Activated CD8-positive, alpha-beta T cell treated with anti-CD3 and anti-CD28 coated beads for 36 hours (primary cell): ENCODE data around the gene AUTS2. TPM values are rescaled to one million over a fixed set of nuclear protein-coding genes. Genes with fewer than 3 reads are reported as not detected.

Experiments
- ATAC-seq: fragments of 200-7000 bp; cut with Tn5 transposase; one replicate; pipeline ENCODE4 v1.10.0; 2021; ENCODE audit warnings: mild to moderate bottlenecking, moderate library complexity
- CTCF ChIA-PET: fragments of 350-600 bp; sonication (Branson Sonifier 250); formaldehyde crosslinking; loops from one replicate; lab custom pipeline; 2021; ENCODE audit warnings: antibody characterized with exemption; lab: Charles Lee
- POLR2A ChIA-PET: fragments of 350-600 bp; sonication (Branson Sonifier 250); formaldehyde crosslinking; loops from one replicate; lab custom pipeline; 2021; ENCODE audit warnings: antibody characterized with exemption; lab: Charles Lee
- DNase-seq: peaks from one replicate; pipeline ENCODE4 v3.0.0-alpha.2; 2020
- H3K27ac Mint-ChIP-seq: one replicate; pipeline ENCODE4 v1.8.0; 2021; ENCODE audit warnings: mild to moderate bottlenecking, mixed read lengths
- H3K27me3 Mint-ChIP-seq: one replicate; pipeline ENCODE4 v1.8.0; 2021; ENCODE audit warnings: mixed read lengths
- H3K36me3 Mint-ChIP-seq: one replicate; pipeline ENCODE4 v1.8.0; 2021; ENCODE audit warnings: low read depth, mixed read lengths
- H3K4me1 Mint-ChIP-seq: one replicate; pipeline ENCODE4 v1.8.0; 2021; ENCODE audit warnings: low read depth, mixed read lengths
- H3K4me3 Mint-ChIP-seq: one replicate; pipeline ENCODE4 v1.8.0; 2021; ENCODE audit warnings: mild to moderate bottlenecking, moderate library complexity, mixed read lengths
- H3K9me3 Mint-ChIP-seq: one replicate; pipeline ENCODE4 v1.8.0; 2021; ENCODE audit warnings: mixed read lengths
- intact Hi-C: fragments of 100-400 bp; cut with micrococcal nuclease; formaldehyde crosslinking; loops from one replicate; pipeline ENCODE4 v1.10.0; 2022
- total RNA-seq, 2 experiments: library from RNA; stranded (reverse); gene quantifications; one replicate each; pipeline ENCODE4 v1.2.3, GENCODE V29; 2021
- TF ChIP-seq, protein P1 (sequence below): fragments of 200-600 bp; IDR thresholded peaks from one replicate; pipeline ENCODE4 v1.8.0; 2022; ENCODE audit warnings: antibody characterized with exemption, mild to moderate bottlenecking

Gene AUTS2
- total RNA-seq, 2 experiments from 2014 or later, result 3.1 to 3.3 TPM

DNA sequence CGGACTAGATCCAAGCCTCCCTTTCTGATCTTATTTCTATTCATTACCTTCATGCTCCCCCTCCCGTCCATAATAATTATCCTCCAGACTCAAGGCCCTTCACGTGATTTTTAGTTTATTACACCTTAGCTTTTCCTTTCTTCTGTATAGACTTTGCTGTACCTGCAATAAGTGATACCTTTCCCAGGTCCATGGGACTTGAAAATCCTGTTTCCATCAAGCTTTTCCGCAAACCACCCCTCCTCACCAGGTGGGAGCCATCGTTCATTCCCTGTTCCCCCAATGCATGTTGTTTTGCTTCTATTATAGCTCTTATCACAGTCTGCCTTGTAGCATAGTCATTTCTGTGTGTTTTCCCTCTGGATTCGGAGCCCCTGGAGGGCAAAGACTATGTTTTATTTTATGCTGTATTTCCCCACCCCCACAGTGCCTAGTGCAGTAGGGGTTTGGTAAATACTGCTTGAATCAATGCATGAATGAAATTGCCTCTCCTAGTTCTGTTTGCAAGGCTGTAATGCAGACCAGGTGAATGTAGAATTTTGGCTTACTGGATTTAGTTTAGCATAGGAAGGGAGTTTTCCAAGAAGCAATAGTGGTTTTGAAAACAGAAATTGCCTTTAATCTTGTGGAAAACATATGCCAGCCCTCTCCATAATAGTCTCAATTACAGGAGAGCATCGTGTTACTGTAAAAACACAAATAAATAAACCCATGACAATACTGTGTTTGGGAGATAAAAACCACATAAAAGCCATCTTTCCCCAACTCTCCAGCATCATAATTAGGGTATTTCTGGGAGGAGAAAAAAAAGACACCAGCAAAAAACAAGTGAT is 213.4 kb downstream of the AUTS2 start:
- ChIA-PET CTCF (no interaction called here), POLR2A (no interaction called here)
- Mint-ChIP-seq H3K4me3 (no peak overlapping the region), H3K27me3 (peaks cover 2% of the 10 kb centered on the region), H3K27ac (no peak overlapping the region), H3K4me1 (no peaks in the 10 kb centered on the region), H3K9me3 (no peaks in the 10 kb centered on the region), H3K36me3 (no peaks in the 10 kb centered on the region)
- intact Hi-C loops, result no loop called here
- DNase-seq (no peak), ATAC-seq (no peak)
- TF ChIP-seq, protein P1, sequence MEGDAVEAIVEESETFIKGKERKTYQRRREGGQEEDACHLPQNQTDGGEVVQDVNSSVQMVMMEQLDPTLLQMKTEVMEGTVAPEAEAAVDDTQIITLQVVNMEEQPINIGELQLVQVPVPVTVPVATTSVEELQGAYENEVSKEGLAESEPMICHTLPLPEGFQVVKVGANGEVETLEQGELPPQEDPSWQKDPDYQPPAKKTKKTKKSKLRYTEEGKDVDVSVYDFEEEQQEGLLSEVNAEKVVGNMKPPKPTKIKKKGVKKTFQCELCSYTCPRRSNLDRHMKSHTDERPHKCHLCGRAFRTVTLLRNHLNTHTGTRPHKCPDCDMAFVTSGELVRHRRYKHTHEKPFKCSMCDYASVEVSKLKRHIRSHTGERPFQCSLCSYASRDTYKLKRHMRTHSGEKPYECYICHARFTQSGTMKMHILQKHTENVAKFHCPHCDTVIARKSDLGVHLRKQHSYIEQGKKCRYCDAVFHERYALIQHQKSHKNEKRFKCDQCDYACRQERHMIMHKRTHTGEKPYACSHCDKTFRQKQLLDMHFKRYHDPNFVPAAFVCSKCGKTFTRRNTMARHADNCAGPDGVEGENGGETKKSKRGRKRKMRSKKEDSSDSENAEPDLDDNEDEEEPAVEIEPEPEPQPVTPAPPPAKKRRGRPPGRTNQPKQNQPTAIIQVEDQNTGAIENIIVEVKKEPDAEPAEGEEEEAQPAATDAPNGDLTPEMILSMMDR, result no peak

DNA sequence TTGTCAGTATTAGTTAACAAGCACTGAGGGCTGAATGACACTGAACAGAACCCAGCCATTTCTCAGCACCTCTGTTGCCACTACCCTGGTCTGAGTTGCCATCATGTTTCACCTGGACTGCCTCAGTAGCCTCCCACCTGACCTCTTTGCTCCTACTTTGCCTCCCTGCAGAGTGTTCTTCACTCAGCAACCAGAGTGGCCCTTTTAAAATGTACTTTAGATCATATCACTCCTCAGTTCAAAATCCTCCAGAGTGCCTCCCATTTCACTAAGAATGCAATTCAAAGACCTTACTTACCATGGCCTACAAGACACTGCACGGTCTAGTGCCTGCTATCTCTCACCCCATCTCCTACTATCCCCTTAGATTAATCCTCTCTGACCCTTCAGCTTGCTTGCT is 214.5 kb downstream of the AUTS2 start:
- no peak for ATAC-seq
- no peak overlapping the region for H3K4me3 Mint-ChIP-seq
- H3K9me3 Mint-ChIP-seq, result no peaks in the 10 kb centered on the region
- H3K4me1 Mint-ChIP-seq, result no peaks in the 10 kb centered on the region
- intact Hi-C loops, result no loop called here
- peaks cover 2% of the 10 kb centered on the region for H3K27me3 Mint-ChIP-seq
- H3K27ac Mint-ChIP-seq, result no peak overlapping the region
- POLR2A ChIA-PET, result no interaction called here
- TF ChIP-seq, protein P1, result no peak
- DNase-seq, result no peak
- CTCF ChIA-PET, result no interaction called here
- H3K36me3 Mint-ChIP-seq, result no peaks in the 10 kb centered on the region

DNA sequence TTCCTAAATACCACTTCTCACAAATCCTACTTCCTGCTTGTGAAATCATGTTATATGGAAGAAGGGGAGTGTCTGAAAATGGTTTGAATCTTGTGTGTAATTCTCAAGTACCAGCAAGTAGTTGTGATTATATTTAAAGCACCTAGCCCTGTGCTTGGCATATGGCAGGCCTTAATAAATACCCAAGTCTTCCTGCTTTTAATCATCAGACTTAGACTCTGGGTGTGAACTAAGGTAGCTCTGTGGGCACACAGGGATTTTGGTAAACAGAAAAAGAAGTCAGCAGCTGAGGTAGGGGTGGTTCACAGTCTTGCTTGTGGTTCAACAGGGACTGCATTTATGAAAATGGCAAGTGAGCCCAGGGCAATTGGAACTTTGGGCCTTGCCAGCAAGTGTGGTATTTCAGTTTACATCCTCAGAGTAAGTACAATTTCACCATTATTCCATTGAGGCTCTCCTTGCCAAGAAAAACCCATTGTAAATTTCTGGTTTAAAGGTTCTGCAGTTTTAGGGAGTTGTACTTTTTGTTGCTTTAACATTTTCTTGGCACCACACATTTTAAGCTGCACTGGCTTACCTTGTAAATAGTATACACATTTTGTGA is 215.5 kb downstream of the AUTS2 start:
- DNase-seq, result no peak
- intact Hi-C loops, result no loop called here
- no peaks in the 10 kb centered on the region for H3K9me3 Mint-ChIP-seq
- no peaks in the 10 kb centered on the region for H3K36me3 Mint-ChIP-seq
- TF ChIP-seq, protein P1, result no peak
- no peaks in the 10 kb centered on the region for H3K4me1 Mint-ChIP-seq
- CTCF ChIA-PET, result interaction anchor here (1.5 kb wide), 1 partner anchor 9 kb away, joined by 3 read pairs; no protein-coding TSS in a partner anchor
- H3K27me3 Mint-ChIP-seq, result peaks cover 2% of the 10 kb centered on the region
- ATAC-seq, result no peak
- H3K27ac Mint-ChIP-seq, result no peak overlapping the region
- H3K4me3 Mint-ChIP-seq, result no peak overlapping the region
- POLR2A ChIA-PET, result no interaction called here

DNA sequence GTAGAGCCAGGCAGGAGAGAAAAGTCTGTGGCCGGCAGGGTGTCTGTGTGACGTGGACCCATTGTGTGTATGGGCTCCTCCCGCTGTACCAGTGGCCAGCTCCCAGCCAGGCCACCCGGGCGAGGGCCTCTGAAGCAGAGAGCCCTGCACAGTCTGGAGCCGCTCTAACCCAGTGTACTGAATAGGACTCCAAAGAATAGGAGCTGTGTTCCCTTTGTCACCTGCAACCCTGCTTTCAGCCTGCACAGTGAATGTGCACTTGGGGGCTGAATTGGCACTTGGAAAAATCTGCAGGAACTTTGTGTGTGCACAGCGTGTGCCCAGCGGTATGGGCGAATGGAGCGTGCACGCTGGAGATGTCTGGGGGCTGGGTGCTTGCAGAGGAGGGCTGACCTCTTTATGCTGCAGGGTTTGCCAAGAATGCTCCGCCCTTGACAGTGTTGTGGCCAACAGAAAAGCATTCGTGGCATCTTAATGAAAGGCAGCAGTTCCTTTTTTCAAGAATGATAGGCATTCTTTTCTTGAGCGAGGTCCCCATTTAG is 216.2 kb downstream of the AUTS2 start:
- no peak overlapping the region for H3K27ac Mint-ChIP-seq
- ChIA-PET CTCF (interaction anchor here (1.5 kb wide), 1 partner anchor 10 kb away, joined by 3 read pairs; no protein-coding TSS in a partner anchor), POLR2A (no interaction called here)
- intact Hi-C loops, result no loop called here
- DNase-seq (no peak), ATAC-seq (no peak)
- peaks cover 2% of the 10 kb centered on the region for H3K27me3 Mint-ChIP-seq
- H3K36me3 Mint-ChIP-seq, result no peaks in the 10 kb centered on the region
- H3K4me3 Mint-ChIP-seq, result no peak overlapping the region
- H3K4me1 Mint-ChIP-seq, result no peaks in the 10 kb centered on the region
- no peaks in the 10 kb centered on the region for H3K9me3 Mint-ChIP-seq
- TF ChIP-seq, protein P1, result no peak

DNA sequence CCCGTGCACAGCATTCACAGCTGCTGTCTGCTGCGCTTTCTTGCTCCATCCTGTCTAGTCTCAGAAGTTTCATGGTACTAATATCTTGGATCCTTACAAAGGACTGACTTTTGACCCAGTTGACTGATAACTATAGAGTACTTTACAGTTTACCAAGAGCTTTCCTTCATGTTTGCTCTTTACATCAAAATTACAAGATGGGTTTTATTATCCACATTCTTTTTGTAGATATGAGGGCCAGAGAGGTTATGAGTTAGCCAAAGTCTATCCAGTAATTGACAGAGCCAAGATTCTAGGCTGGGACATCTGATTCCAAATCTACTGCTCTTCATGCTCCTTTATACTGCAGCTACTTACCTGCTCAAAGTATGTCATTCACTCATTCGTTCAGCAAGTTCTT is 218.2 kb downstream of the AUTS2 start:
- intact Hi-C loops, result no loop called here
- H3K36me3 Mint-ChIP-seq, result no peaks in the 10 kb centered on the region
- H3K27me3 Mint-ChIP-seq, result peaks cover 6% of the 10 kb centered on the region
- POLR2A ChIA-PET, result no interaction called here
- H3K27ac Mint-ChIP-seq, result no peak overlapping the region
- TF ChIP-seq, protein P1, result no peak
- no peak overlapping the region for H3K4me3 Mint-ChIP-seq
- H3K9me3 Mint-ChIP-seq, result no peaks in the 10 kb centered on the region
- CTCF ChIA-PET, result interaction anchor here (1.3 kb wide), 1 partner anchor 9 kb away, joined by 7 read pairs; no protein-coding TSS in a partner anchor
- DNase-seq (no peak), ATAC-seq (no peak)
- H3K4me1 Mint-ChIP-seq, result no peaks in the 10 kb centered on the region
